Keratinocyte (primary cell): Measurements from ENCODE around the gene ADARB2. TPM values are rescaled to one million over a fixed set of nuclear protein-coding genes. Genes with fewer than 3 reads are reported as not detected.

Experiments
- DNase-seq: peaks from one replicate; pipeline ENCODE4 v3.0.0-alpha.2; 2011; ENCODE audit warnings: low read depth, missing footprints, low spot score
- FAIRE-seq: peaks from 2 replicates; lab custom pipeline; 2011; peaks lifted over from hg19 to GRCh38; lab: Jason Lieb, UNC
- H2AFZ ChIP-seq: 2 replicates; pipeline ENCODE4 v1.6.0; 2012; ENCODE audit warnings: low read length, control low read depth, inconsistent platforms; ENCODE audit not compliant: control insufficient read depth
- H3K27ac ChIP-seq: 2 replicates; pipeline ENCODE4 v1.5.1; 2011; ENCODE audit warnings: low read length; ENCODE audit not compliant: control insufficient read depth, insufficient read depth
- H3K27me3 ChIP-seq: 3 replicates; pipeline ENCODE4 v1.6.0; 2011; ENCODE audit warnings: low read length; ENCODE audit not compliant: control insufficient read depth, insufficient read depth; ENCODE audit errors: extremely low read depth
- H3K36me3 ChIP-seq, 2 experiments: 2 replicates in 1 of 2; 3 replicates in 1 of 2; pipeline ENCODE4 v1.5.1; 2011; ENCODE audit warnings: low read length in 2 of 2, mild to moderate bottlenecking in 1 of 2; ENCODE audit not compliant: control insufficient read depth in 2 of 2, insufficient read depth in 2 of 2; ENCODE audit errors: extremely low read depth in 1 of 2
- H3K4me1 ChIP-seq: 3 replicates; pipeline ENCODE4 v1.5.1; 2011; ENCODE audit warnings: low read length; ENCODE audit not compliant: control insufficient read depth, insufficient read depth; ENCODE audit errors: extremely low read depth
- H3K4me2 ChIP-seq: 3 replicates; pipeline ENCODE4 v1.6.0; 2011; ENCODE audit warnings: low read depth, low read length; ENCODE audit not compliant: control insufficient read depth, insufficient read depth; ENCODE audit errors: extremely low read depth
- H3K4me3 ChIP-seq, 3 experiments: fragments of 200-600 bp in 1 of 3; sonication (generic) in 1 of 3; 2 replicates in 2 of 3; 3 replicates in 1 of 3; pipeline ENCODE4 v1.5.1; 2011 to 2016; ENCODE audit warnings: low read length in 3 of 3, mild to moderate bottlenecking in 3 of 3, control low read depth in 2 of 3, inconsistent platforms in 1 of 3, low read depth in 1 of 3, mixed read lengths in 1 of 3, mixed run types in 1 of 3, moderate library complexity in 1 of 3; ENCODE audit not compliant: control insufficient read depth in 2 of 3, insufficient read depth in 2 of 3; ENCODE audit errors: extremely low read depth in 1 of 3
- H3K79me2 ChIP-seq: 2 replicates; pipeline ENCODE4 v1.6.0; 2012; ENCODE audit warnings: low read length; ENCODE audit not compliant: control insufficient read depth, insufficient read depth
- H3K9ac ChIP-seq: 3 replicates; pipeline ENCODE4 v1.6.0; 2011; ENCODE audit warnings: low read length; ENCODE audit not compliant: control insufficient read depth, insufficient read depth; ENCODE audit errors: extremely low read depth
- H3K9me1 ChIP-seq: 3 replicates; pipeline ENCODE4 v1.6.0; 2011; ENCODE audit warnings: low read length; ENCODE audit not compliant: control insufficient read depth, insufficient read depth; ENCODE audit errors: extremely low read depth
- H3K9me3 ChIP-seq: 2 replicates; pipeline ENCODE4 v1.5.1; 2012; ENCODE audit warnings: low read depth, low read length; ENCODE audit not compliant: control insufficient read depth
- H4K20me1 ChIP-seq: 3 replicates; pipeline ENCODE4 v1.6.0; 2011; ENCODE audit warnings: low read length; ENCODE audit not compliant: control insufficient read depth, insufficient read depth; ENCODE audit errors: extremely low read depth
- CTCF ChIP-seq, 3 experiments: IDR thresholded peaks in 1 of 3; conservative IDR thresholded peaks in 1 of 3; optimal IDR thresholded peaks in 1 of 3; 2 replicates in 2 of 3; 3 replicates in 1 of 3; pipeline versions ENCODE3 to v1.5.1; 2011; ENCODE audit warnings: low read length in 3 of 3, mild to moderate bottlenecking in 3 of 3, moderate library complexity in 2 of 3, control low read depth in 1 of 3, inconsistent platforms in 1 of 3; ENCODE audit not compliant: insufficient read depth in 2 of 3; ENCODE audit errors: extremely low read depth in 1 of 3
- EZH2 ChIP-seq: IDR thresholded peaks from one replicate; pipeline ENCODE4 v1.6.1; 2012; ENCODE audit warnings: inconsistent platforms, mild to moderate bottlenecking, low read length, moderate library complexity
- dilution Hi-C: fragments of 300-500 bp; cut with MboI; formaldehyde crosslinking; loops from one replicate; pipeline ENCODE4 v1.7.0; 2020; ENCODE audit warnings: low sequenced_read_pairs; ENCODE audit not compliant: extremely low pct_ligation_motif_present
- polyA plus RNA-seq, 5 experiments: library from polyadenylated mRNA; depleted of rRNA in 3 of 5; stranded (reverse) in 3 of 5; stranded (forward) in 1 of 5; unstranded in 1 of 5; fragments of >200 nt; gene quantifications; 1 replicate in 1 of 5; 2 replicates in 3 of 5; 3 replicates in 1 of 5; pipeline versions ENCODE4 v1.2.1 to v1.2.3, GENCODE V29; 2011 to 2012; ENCODE audit warnings: missing spikeins in 2 of 5, low read depth in 1 of 5, low replicate concordance in 1 of 5

The ADARB2 gene
- polyA plus RNA-seq, 1 donor (not counting 4 experiments of a cell fraction or from before 2014, with no cell fraction given): not detected

GRCh38 chr10:1274701-1275544 is 462.4 kb downstream of the ADARB2 start:
- Histone ChIP-seq H3K4me2 (no peak overlapping the region), H3K36me3 (no peaks in the 10 kb centered on the region), H2AFZ (no peak overlapping the region), H3K9ac (no peak overlapping the region), H3K79me2 (no peaks in the 10 kb centered on the region), H3K4me3 (no peak overlapping the region), H3K4me1 (no peaks in the 10 kb centered on the region), H3K9me3 (no peaks in the 10 kb centered on the region), H3K27ac (no peak overlapping the region), H4K20me1 (no peaks in the 10 kb centered on the region), H3K27me3 (no peaks in the 10 kb centered on the region), H3K9me1 (no peaks in the 10 kb centered on the region)
- dilution Hi-C loops: no loop called here
- DNase-seq: no peak
- TF ChIP-seq CTCF (optimal IDR thresholded peaks at IDR 0.05 in 1 of 3, IDR thresholded peaks at IDR 0.05 in 1 of 3, conservative IDR thresholded peaks at IDR 0.05 in 1 of 3; ENCODE audit: extremely low read depth in 1 of 3, insufficient read depth in 2 of 3, low read length in 3 of 3) (no peak), EZH2 (no peak)
- no peak for FAIRE-seq

DNA sequence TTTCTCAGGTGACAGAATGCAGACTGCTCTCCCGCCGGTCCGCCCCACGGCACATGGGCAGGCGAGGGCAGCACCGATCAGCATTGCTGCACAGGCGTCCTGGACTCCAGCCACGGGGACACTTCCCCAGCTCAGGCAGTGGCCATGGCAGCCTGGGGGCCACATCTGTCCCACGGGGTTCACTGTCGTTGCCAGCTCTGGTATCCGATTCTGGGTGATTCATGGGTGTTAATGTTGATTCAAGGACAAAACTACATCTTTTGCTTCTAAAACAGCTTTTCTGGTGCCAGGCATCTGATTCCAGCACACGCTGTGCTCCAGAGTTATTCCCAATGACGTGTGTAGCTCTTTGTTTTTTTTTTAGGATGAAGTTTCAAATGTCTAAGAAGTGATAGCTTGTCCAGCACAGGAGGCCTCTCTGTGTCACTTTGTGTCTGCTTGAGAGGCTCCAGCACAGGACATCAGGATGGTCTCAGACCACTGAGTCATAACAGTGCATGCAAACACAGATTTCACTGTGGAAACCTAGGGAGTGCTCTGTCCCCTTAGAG is 463.1 kb downstream of the ADARB2 start:
- Histone ChIP-seq H3K79me2 (no peaks in the 10 kb centered on the region), H3K4me1 (no peaks in the 10 kb centered on the region), H3K27me3 (no peaks in the 10 kb centered on the region), H3K27ac (no peak overlapping the region), H3K4me2 (no peak overlapping the region), H3K4me3 (no peak overlapping the region), H2AFZ (no peak overlapping the region), H3K9me1 (no peaks in the 10 kb centered on the region), H4K20me1 (no peaks in the 10 kb centered on the region), H3K9me3 (no peaks in the 10 kb centered on the region), H3K36me3 (no peaks in the 10 kb centered on the region), H3K9ac (no peak overlapping the region)
- FAIRE-seq (no peak), DNase-seq (no peak)
- no peak for TF ChIP-seq EZH2
- TF ChIP-seq CTCF (optimal IDR thresholded peaks at IDR 0.05 in 1 of 3, IDR thresholded peaks at IDR 0.05 in 1 of 3, conservative IDR thresholded peaks at IDR 0.05 in 1 of 3; ENCODE audit: extremely low read depth in 1 of 3, insufficient read depth in 2 of 3, low read length in 3 of 3): no peak
- dilution Hi-C loops: no loop called here
